ENCODE results near the gene KMT2E.

Gene KMT2E

DNA sequence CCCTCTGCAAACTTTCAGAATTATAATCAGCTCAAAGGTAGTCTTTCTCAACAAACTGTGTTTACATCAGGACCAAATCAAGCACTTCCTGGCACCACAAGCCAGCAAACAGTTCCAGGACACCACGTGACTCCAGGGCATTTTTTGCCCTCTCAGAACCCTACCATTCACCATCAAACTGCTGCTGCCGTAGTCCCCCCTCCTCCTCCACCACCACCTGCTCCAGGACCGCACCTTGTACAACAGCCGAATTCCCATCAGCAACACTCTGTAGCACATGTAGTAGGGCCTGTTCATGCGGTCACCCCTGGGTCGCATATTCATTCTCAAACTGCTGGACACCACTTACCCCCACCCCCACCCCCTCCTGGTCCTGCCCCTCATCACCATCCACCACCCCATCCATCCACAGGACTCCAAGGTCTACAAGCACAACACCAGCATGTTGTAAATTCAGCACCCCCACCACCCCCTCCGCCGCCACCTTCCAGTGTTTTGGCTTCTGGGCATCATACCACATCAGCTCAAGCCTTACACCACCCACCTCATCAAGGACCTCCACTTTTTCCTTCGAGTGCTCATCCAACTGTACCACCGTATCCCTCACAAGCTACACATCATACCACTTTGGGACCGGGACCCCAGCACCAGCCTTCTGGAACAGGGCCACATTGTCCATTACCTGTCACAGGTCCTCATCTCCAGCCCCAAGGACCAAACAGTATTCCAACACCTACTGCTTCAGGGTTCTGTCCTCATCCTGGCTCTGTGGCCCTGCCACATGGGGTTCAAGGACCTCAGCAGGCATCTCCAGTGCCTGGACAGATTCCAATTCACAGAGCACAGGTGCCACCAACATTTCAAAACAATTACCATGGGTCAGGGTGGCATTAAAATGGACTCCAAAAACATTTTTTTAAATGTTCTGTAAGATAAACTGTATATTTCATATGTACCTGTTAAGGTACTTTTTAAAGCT, 98.7 kb downstream of the KMT2E start:
- in situ Hi-C loops (cut with HindIII; ENCODE audit: low sequenced_read_pairs): no loop called here

DNA sequence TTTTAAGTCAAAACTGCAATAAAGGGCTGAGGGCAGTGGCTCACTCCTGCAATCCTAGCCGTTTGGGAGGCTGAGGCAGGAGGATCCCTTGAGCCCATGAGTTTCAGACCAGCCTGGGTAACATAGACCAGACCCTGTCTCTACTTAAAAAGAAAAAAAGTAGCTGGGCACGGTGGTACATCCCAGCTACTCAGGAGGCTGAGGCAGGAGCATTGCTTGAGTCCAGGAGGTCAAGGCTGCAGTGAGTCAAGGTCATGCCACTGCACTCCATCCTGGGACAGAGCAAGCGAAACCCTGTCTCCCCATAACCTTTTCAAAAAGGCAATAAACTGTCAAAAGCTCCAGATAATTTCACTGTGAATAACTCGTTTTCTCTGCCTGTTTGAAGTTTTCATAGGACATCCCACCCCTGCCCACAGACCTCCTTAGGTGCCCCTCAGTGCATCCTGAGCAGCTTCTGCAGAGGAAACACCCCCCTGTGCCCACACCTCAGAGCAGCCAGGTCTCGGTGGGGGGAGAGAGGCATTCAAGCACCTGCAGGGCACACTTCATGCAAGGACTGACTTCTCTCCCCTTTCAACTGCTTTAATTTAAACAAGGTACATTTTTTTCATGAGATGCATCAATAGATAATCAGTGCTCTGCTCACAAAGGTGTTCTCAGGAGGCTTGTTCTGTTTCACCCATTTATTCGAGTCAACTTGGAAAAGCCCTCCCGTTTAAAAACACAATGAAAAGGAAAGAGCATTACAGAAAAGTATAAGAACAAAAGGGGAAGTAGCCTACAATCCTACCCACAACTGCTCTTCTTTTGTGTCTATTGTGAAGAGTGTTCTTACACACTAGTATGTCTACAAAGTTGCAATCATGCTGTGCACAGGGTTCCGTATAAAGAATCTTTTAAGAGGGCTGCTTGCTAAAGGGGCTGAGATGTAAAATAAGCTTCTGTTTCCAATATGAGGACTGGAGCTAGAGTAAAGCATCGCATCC, 104.9 kb downstream of the KMT2E start:
- in situ Hi-C loops (cut with HindIII; ENCODE audit: low sequenced_read_pairs): no loop called here

- in situ Hi-C loops (cut with HindIII; ENCODE audit: low sequenced_read_pairs): no loop called here
Measured at GRCh38 chr7:105122619-105123018, 108.6 kb downstream of the KMT2E start.

DNA sequence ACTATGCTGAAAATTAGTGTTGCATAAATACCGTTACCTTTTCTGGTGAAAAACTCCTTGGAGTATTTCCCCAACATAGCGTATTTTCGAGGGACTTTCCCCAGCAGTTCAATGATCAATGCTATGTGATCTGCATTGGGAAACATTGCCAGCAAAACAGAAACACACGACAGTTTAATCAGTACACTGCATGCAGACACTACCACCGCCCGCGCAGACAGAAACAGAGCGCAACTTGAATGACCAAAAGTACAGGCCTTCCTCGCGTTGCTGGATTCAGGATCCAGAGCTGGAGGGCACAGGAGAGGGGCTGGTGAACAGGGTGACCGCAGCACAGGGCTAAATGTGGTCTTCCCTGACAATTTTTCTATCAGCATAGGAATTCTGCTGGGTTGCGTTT, 111.7 kb downstream of the KMT2E start:
- in situ Hi-C loops (cut with HindIII; ENCODE audit: low sequenced_read_pairs): no loop called here

- in situ Hi-C loops (cut with HindIII; ENCODE audit: low sequenced_read_pairs): no loop called here
Measured at GRCh38 chr7:105126436-105126975, 112.5 kb downstream of the KMT2E start.

- in situ Hi-C loops (cut with HindIII; ENCODE audit: low sequenced_read_pairs): no loop called here
Measured at GRCh38 chr7:105127179-105127578, 113.2 kb downstream of the KMT2E start.

DNA sequence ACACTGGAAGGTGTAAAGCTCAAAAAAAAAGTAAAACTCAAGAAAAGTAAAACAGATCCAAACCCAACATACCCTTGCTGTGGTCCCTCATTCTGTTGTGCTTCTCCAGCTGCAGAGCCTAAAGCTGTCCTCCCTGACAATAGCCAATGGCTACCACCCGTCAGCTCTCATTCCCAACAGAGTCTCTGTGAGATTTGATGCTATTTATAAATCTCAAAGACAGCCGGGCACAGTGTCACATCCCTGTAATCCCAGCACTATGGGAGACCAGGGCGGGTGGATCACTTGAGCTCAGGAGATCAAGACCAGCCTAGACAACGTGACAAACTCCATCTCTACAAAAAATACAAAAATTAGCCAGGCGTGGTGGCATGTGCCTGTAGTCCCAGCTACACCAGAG, 116.0 kb downstream of the KMT2E start:
- in situ Hi-C loops (cut with HindIII; ENCODE audit: low sequenced_read_pairs): no loop called here

DNA sequence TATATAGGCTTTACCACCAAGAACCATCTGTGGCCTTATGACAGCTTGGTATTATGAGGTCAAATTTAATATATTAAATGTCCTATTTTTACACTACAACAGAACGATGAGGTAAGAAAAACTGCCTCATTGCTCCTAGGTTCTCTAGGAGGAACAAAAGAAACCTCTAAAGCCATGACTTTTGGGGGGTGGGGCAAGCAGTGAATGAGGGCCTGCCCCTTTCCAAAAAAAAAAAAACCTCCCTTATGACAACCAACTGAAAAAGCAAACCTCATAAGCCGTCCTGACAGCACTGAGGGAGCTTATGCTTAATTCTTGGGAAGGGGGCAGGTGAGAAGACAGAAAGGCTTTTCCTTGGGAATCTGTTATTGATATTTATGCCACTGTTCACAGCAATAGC, 116.6 kb downstream of the KMT2E start:
- in situ Hi-C loops (cut with HindIII; ENCODE audit: low sequenced_read_pairs): no loop called here

DNA sequence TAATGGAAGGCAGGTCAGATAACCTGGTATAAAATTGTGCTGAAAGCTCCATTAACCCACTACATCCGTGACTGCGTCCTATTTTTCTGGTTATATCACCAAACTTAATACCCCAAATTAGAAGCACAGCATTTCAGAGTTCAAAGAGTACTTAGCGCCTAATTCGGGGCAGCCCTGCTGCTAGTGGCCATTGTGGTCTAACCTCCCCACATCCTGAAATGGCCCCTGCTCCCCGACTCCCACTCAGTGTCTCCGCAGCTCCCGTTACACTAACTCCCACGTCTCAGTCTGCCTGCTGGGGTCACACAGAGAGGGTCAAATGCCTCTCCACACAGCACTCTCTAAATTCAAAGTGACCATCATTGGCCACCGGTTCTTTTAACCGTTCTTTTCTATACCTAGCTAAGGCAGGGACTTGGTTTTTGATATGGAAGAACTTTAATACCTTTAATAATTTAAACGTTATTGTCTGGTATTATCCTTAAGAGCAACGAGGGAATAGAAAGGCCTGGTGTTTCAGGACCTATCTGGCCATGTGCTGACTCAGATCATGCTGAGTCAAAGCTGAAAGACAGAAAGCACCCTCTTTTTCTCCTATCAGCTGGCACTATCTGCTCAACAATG, 117.1 kb downstream of the KMT2E start:
- in situ Hi-C loops (cut with HindIII; ENCODE audit: low sequenced_read_pairs): no loop called here

DNA sequence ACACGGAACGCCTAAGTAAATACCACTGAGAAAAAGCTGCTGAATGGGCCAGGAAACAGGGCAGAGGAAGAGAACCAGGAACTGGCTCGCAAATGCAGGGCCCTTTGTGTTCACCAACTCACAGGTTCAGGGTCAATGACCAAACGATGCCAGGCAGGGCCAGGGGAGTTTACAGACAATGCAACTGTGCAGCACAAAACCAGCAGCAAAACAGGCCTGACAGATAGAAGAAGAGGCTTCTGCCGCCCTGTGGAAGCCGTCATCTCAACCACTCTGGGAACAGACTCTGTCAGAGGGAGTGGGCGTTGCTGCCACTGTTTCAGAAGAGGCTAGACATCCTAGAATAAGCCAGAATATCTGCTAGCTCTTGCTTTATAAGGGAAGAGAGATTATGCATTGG, 117.9 kb downstream of the KMT2E start:
- in situ Hi-C loops (cut with HindIII; ENCODE audit: low sequenced_read_pairs): no loop called here

GRCh38 chr7:105132335-105132734, 118.3 kb downstream of the KMT2E start:
- in situ Hi-C loops (cut with HindIII; ENCODE audit: low sequenced_read_pairs): no loop called here

DNA sequence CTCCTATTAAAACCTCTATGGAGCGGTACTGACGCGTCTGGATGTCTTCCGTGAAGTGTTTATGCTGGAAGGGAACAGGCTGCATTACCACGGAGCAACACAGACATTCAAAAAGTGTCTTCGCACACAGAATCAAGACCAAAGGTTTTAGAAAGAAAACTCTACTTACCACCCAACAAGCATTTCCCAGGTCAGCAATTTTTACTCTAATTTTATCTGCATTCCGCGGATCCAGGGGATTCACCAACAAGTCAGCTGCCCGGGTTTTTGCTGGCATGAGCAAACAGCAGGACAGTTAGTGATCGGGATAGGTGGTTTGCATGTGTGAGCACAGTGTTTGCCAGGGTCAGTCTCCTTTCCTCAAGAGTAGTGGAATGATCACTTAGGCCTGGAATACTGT, 118.8 kb downstream of the KMT2E start:
- in situ Hi-C loops (cut with HindIII; ENCODE audit: low sequenced_read_pairs): no loop called here

DNA sequence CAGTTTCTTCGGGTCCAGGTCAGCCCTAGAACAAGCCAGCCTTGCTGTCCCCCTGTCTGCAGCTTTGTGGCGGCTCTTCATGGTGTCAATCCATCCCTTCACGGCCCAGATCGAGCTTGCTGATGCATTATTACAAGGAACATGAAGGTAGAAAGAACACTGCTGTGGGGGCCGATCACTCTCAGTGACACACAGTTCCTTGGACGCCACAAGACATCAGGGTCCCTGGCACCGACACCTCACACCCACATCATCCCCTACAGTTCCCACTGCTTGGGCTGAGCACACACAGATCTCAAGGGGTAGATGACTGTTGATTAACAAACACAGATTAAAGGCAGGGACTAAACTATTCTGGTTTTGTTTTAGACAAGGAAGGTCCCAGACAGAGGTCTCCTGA, 119.4 kb downstream of the KMT2E start:
- in situ Hi-C loops (cut with HindIII; ENCODE audit: low sequenced_read_pairs): no loop called here

GRCh38 chr7:105133986-105134655, 120.1 kb downstream of the KMT2E start:
- in situ Hi-C loops (cut with HindIII; ENCODE audit: low sequenced_read_pairs): no loop called here

- in situ Hi-C loops (cut with HindIII; ENCODE audit: low sequenced_read_pairs): no loop called here
Measured at GRCh38 chr7:105136221-105136620, 122.2 kb downstream of the KMT2E start.

GRCh38 chr7:105137898-105138297, 123.9 kb downstream of the KMT2E start:
- in situ Hi-C loops (cut with HindIII; ENCODE audit: low sequenced_read_pairs): no loop called here

DNA sequence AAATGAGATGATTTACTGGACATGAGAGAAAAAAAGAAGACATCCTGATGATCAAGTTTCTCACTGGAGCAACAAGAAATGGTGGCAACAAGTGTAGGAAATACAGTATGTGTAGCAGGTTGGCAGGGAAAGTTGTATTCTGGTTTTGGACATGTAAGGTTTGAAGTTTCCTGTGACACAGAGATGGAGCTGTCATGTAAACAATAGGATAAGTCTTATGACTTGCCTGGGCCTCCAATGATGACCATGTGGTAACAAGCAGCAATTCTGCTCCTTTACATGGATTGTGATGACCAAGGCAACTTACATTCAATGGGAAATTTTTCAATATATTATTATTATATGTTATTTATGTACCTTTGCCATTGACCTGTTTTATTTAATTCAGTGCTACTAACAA, 125.4 kb downstream of the KMT2E start:
- in situ Hi-C loops (cut with HindIII; ENCODE audit: low sequenced_read_pairs): no loop called here

DNA sequence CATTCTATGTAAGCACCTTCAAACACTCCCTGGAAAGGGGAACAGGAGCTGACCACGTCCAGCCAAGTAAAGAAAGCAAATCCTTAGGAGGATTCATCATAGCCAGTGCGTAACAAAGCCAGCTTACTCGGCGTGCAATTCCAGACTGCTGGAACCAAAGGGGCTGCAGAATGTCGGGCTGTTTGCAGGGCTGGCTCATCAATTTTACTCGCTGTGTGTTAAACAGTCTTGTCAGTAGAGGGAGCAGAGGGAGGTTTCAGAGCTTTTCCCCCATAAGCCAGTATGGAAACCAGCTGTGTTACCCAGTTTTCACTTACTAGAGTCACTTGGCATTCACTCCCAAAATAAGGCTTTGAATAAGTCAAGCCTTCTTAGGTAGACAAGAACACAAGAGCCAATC, 127.1 kb downstream of the KMT2E start:
- in situ Hi-C loops (cut with HindIII; ENCODE audit: low sequenced_read_pairs): no loop called here

GRCh38 chr7:105149827-105150226, 135.8 kb downstream of the KMT2E start:
- in situ Hi-C loops (cut with HindIII; ENCODE audit: low sequenced_read_pairs): loop anchor here (5.0 kb wide), 1 partner anchor 52 kb away; no protein-coding TSS in a partner anchor

DNA sequence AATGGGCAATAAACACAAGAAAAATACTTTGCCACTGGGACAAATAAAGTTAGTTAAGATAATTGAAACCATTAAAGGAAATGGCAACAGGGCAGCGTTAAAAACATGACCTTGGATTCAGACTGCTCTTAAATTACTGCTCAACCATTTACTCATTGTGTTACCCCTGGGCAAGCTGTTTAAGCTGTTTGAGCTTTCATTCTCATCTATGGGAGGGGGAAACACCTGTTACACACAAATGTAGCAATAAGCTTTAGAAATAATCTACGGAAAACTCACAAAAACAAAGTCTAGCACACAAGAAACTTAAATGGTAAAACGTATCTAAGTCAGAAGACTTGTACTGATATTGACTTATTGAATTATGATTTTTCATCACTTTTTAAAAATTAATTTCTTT, 137.1 kb downstream of the KMT2E start:
- in situ Hi-C loops (cut with HindIII; ENCODE audit: low sequenced_read_pairs): loop anchor here (5.0 kb wide), 1 partner anchor 51 kb away; no protein-coding TSS in a partner anchor
